GM19372 (cell line): Measurements from ENCODE around the gene FIGNL1.
"Not testable (repeated sequence)": the region's sequence is repeated elsewhere in the genome, so short reads cannot be mapped to it uniquely, and the experiment has no call there.

Source experiments
- ATAC-seq: cut with Tn5 transposase; IDR thresholded peaks from one replicate; pipeline ENCODE4 v1.9.1; 2021; ENCODE audit warnings: mild to moderate bottlenecking, low read depth, moderate library complexity; ENCODE audit not compliant: unreplicated experiment

FIGNL1 gene

DNA sequence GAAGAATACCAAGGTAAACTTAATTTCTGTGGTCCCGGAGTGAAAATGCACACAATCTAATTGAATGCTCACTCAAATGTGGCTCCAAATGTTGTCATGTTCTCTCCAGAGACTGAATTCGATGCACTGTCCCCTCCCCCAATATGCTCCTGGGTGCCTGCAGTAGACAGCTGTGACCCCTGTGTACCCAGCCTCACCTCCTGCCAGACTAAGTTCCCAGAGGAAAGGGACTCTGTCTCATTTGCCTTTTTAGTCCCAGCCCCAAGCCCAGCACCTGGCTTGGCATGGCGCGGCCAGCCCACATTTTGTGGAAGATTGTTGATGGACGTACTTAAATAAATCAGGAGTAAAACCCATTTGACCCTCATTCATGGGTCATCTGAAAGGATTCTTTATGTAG lies 21.8 kb upstream of the FIGNL1 start:
- no peak for ATAC-seq

DNA sequence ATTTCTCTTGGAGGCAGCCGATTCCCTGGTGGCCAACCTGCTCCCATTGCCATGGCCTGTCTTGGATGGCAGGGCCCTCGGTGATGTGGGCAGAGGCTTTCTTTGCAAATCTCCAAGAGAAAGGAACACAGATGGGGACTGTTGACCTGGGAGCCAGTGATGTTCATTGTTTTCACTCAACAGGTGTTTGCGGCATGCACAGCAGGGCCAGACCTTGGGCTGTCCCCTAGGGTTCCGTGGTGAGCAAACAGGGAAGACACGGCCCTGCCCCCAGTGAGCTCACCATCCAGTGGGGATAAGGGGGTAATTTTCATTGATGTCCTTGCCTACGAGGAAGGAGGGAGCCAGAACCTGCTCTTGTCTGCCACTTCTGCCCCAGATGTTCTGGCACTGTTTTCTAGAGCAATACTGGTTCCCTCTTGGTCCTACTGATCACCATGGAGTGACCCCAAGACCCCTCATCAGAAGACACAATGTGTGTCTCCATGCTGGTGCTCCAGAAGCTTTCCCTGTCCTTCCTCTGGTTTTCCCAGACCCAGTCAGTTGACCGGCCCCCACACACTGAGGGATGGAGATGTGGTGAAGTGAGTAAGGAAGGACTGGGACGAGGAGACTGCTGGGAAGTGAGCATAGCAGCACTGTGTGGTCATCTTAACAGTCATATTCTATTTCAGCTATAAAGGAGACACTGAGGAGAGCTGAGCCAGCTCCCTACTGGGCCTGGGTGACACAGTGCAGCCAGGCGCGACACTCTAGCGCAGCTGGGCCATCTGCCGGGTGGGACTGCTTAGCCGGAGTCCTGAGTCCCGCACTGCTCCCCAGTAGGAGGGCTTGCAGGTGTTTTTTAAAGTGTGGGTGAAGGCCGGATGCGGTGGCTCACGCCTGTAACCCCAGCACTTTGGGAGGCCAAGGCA lies 20.4 kb upstream of the FIGNL1 start:
- no peak for ATAC-seq

DNA sequence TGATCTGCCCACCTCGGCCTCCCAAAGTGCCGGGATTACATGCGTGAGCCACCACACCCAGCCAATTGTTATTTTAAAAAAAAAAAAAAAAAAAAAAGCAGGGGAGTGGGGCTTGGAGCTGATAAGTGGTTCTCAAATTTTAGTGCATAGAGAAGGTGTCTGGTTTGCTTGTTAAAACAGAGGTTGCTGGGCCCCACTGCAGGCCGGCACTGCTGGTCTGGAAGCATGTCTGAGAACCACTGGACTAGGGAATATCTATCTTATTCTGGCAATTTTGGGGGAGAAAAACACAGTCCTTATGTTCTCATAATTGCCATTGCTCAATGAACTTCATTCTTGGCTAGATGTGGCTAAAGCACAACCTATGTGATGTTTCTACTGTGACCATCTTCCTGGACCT lies 19.0 kb upstream of the FIGNL1 start:
- no peak for ATAC-seq

- ATAC-seq = peak; percentile 83
Measured at GRCh38 chr7:50467817-50468610, 17.9 kb upstream of the FIGNL1 start.

DNA sequence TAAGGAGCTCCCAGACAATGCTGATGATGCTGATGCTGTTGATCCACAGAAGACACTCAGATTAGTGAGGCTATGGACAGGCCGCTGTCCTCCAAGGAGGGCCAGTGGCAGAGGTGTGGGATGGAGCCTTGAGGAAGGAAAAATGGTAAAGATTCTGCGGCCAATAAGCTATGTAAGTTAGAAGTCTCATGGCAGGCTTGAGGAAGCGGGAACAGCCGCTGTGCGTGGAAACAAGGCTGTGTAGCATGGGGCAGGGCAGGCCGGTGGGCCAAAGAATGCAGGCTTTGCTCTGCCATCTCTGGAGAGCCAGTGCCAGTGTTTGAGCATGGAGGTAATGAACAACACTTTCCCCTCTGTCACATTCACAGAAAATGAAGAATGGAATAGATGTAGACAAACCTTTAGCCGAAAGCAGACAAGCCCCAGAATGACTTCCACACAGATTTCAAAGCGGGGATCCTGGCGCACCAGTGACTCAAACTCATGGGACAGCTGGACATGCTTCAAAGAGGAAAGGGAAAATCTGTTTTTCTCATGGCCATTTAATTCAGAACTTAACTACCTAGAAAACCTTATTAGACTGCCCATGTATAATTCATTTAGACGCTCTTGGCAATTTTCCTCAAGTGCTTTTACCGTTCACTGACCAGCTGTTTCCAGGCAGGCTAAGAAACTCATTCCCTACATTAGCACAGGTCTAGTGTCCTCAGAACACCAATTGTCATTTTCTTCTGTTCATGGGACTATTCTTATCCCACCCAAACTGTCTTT lies 16.9 kb upstream of the FIGNL1 start:
- no peak for ATAC-seq

DNA sequence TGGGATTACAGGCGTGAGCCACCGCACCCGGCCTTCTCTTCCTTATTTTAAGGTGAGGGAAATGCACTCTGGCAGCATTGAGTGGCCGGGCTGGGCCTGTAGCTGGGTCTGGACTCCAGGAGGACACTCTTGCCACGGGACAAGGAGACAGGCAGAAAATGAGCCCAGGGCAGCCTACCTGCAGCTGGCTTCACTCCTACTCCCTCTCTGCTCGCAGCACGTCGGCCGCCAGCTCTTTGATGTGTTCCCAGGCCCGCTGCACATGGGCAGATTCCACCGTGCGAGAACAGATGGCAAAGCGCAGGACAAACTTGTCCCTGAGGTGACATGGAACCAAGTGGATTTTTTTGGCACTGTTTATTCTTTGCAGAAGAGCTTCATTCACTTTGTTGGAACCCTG lies 12.9 kb upstream of the FIGNL1 start:
- ATAC-seq = no peak

DNA sequence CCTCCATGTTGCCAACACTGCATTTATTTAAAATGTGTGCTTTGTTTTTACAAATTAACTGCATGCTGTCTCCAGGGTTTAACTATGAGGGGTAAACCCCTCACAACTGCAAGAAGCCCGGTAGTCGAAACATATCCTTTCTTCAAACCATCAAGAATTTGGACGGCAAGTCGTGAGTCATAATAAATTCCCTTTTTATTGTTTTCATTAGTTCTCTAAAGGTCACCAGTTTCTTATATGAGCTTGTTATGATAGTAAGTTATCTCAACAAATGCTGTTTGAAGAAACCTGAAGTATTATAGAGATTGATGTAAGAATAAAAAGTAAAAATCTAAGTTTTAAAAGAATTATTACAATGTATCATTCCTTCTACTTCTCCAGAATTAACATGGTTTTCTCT lies 12.2 kb upstream of the FIGNL1 start:
- ATAC-seq = no peak

DNA sequence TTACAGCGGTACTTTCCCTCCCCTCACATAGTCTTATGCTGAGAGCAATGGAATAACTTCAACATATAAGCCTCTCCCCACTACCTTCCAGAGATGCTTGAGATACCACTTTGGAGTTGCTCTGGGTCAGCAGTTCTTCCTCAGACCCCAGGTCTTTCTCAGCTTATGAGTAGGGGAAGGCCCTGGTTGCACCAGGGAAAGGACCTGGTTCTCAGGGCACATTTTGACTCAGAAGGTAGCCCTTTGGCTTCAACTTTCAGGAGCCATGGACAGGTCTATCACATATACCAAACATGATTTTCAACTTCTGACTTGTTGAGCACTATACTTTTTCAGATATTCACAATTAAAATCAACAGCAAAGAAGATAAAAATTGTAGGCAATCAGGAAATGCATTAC lies 11.5 kb upstream of the FIGNL1 start:
- no peak for ATAC-seq

DNA sequence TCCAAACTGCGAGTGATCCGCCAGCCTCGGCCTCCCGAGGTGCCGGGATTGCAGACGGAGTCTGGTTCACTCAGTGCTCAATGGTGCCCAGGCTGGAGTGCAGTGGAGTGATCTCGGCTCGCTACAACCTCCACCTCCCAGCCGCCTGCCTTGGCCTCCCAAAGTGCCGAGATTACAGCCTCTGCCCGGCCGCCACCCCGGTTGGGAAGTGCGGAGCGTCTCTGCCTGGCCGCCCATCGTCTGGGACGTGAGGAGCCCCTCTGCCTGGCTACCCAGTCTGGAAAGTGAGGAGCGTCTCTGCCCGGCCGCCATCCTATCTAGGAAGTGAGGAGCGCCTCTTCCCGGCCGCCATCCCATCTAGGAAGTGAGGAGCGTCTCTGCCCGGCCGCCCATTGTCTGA lies 9.0 kb upstream of the FIGNL1 start:
- ATAC-seq = not testable (repeated sequence)

DNA sequence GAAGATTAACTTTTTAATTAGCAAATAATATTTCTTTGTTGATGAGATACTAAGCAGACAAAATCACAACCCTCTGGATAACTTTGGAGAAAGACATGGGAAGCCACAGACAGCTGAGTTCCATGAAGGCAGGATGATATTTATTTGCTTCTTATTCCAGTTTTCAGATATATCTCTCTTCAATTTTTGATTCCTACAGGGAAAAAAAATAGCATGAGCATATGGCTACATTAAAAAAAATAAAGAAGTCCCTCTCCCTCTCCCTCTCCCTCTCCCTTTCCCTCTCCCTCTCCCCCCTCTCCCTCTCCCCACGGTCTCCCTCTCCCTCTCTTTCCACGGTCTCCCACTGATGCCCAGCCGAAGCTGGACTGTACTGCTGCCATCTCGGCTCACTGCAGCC lies 8.5 kb upstream of the FIGNL1 start:
- ATAC-seq = not testable (repeated sequence)

- ATAC-seq = no peak
Measured at GRCh38 chr7:50456371-50457123, 6.4 kb upstream of the FIGNL1 start.

DNA sequence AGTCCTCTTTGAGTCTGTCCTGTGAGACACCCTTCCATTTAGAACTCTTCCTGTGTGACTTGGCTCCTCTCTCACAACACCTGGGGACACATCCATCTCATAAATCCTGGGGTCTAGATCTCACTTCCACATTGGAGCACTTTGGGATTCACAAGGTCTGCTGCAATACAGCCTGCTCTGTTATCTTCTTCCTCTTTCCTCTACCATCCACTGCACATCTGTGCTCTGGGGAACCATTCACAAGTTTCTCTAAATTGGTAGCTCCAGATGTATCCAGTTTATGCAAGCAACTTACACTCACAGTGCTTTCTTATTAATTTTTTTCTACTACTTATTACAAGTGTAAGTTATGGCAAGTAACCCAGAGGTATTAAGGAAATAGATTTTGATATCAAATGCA lies 5.5 kb upstream of the FIGNL1 start:
- no peak for ATAC-seq

DNA sequence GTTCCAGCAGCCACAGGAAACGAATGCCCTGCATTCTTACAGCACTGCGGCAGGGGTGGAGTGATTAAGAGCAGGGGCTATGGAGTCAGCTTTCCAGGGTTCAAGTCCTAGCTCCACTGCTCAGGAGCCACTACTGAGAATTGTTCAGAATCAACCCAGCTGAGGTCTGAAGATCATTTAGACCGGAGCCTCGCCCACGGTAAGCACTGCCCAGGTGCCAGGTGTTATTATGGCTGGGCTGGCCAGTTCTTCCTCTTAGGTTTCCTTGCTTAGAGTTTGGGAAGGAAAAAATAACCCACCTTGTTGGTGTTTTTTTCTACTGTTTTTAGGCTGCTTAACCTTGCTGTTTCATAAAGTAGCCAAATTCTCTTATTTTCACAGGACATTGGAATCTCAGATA lies 4.8 kb upstream of the FIGNL1 start:
- ATAC-seq = no peak

- peak; percentile 33 for ATAC-seq
Measured at GRCh38 chr7:50450590-50451032, 461 bp upstream of the FIGNL1 start.

- ATAC-seq = no peak
Measured at GRCh38 chr7:50449501-50449880, 659 bp downstream of the FIGNL1 start.

DNA sequence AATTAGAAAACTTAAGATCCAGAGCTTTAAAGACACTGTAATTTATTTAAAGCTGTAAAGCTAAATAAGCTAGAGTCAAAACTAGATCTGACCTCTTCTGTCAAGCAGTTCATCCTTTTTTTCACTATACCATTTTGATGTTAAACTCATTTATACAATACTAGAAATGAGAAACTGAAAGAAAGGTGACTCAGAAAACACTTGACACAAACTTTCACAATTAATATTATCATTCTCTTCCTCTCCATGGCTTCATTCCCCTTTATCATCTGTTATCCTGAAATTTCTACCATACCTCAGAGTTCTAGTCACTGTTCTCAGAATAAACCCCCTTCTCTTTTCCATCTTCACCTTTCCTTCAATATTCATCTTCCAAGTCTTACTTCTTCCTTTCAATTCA lies 1.3 kb downstream of the FIGNL1 start:
- ATAC-seq = no peak

DNA sequence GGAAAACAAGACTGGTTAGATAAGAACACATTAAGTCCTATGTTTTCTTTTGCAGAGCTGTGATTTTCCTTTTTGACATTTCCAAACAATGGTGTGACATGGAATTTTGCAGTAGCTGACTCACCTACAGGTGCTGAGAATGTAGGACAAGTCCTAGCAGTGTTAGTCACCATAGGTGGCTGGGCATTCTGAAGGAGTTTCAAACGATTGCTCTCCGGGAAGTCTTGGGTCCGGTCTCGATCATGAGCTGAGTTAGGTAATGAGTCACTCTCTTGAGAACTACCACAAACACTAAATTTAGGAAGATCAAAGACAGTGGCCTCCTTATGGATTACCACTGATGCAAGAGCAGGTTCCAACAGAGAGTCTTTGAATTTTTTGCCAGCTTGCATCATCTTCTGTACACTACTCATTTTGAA lies 3.6 kb downstream of the FIGNL1 start:
- no peak for ATAC-seq

DNA sequence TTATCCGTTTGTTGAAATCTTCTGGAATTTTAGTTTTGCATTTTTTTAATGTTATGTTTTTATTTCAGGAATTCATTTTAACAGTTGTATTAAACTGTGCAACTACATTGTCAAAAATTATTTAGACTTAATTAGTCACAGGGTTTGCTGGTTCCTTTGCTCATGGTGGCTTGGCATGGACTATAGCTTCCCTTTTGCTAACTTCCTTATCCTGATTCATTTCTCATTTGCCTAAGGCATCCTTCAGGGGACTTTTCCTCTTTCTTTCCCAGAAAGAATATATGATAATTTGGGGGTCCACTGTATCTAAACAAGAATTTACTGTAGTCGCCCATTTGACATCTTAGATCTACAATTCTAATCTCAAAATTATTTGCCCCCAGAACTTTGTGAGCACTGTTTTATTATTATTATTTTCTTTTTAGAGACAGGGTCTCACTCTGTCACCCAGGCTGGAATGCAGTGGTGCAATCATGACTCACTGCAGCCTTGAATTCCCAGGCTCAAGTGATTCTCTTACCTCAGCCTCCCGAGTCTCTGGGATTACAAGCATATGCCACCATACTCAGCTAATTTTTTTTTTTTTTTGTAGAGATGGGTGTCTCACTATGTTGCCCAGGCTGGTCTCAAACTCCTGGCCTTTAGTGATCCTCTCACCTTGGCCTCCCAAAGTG lies 13.9 kb downstream of the FIGNL1 start:
- no peak for ATAC-seq

GRCh38 chr7:50431722-50432305 lies 18.3 kb downstream of the FIGNL1 start:
- ATAC-seq = no peak
